Esophagus squamous epithelium (tissue), 5 donors: ENCODE measurements around the gene BCAR1. TPM values are rescaled to one million over a fixed set of nuclear protein-coding genes. Genes with fewer than 3 reads are reported as not detected.

Source experiments
- DNase-seq: peaks from one replicate; lab custom pipeline; 2025; lab: John Stamatoyannopoulos, UW
- H3K27ac ChIP-seq, 4 donors: fragments of 200-600 bp; sonication (generic); one replicate each; pipeline ENCODE4 v1.5.1; 2016 to 2019; ENCODE audit warnings: mild to moderate bottlenecking in 1 of 4
- H3K27me3 ChIP-seq, 4 donors: fragments of 200-600 bp; sonication (generic); 1 replicate in 3 of 4; 2 replicates in 1 of 4; pipeline versions ENCODE4 v1.5.1 to v1.6.0; 2017 to 2021; ENCODE audit warnings: antibody characterized with exemption in 1 of 4
- H3K36me3 ChIP-seq, 3 donors: fragments of 200-600 bp; sonication (generic); one replicate each; pipeline ENCODE4 v1.5.1; 2016 to 2019
- H3K4me1 ChIP-seq, 3 donors: fragments of 200-600 bp; sonication (generic); one replicate each; pipeline ENCODE4 v1.5.1; 2017 to 2019
- H3K4me3 ChIP-seq, 4 donors: fragments of 200-600 bp; sonication (generic); 1 replicate in 3 of 4; 2 replicates in 1 of 4; pipeline ENCODE4 v1.5.1; 2016 to 2019; ENCODE audit warnings: mild to moderate bottlenecking in 2 of 4, moderate library complexity in 1 of 4
- H3K9me3 ChIP-seq, 3 donors: fragments of 200-600 bp; sonication (generic); one replicate each; pipeline ENCODE4 v1.5.1; 2016 to 2019
- CTCF ChIP-seq, 6 experiments: fragments of 450-650 bp in 4 of 6; fragments of 200-600 bp in 2 of 6; sonication (generic) in 2 of 6; IDR thresholded peaks; one replicate each; pipeline ENCODE4 v1.5.1; 2016 to 2019; ENCODE audit warnings: antibody characterized with exemption in 6 of 6, mild to moderate bottlenecking in 4 of 6, moderate library complexity in 4 of 6
- POLR2A ChIP-seq, 4 donors: fragments of 450-650 bp; IDR thresholded peaks; one replicate each; pipeline ENCODE4 v1.6.1; 2017; ENCODE audit warnings: antibody characterized with exemption in 4 of 4, mild to moderate bottlenecking in 4 of 4, moderate library complexity in 3 of 4
- WGBS, 2 donors: methylation state at CpG; one replicate each; pipeline ENCODE4 v1.1.5; 2018; 5-methylcytosine and 5-hydroxymethylcytosine counted together
- intact Hi-C: fragments of 100-400 bp; cut with DNase I; formaldehyde crosslinking; loops from one replicate; pipeline ENCODE4 v1.15.0; 2022
- total RNA-seq, 4 donors: library from RNA; depleted of rRNA; stranded (reverse); fragments of >200 nt; gene quantifications; one replicate each; pipeline ENCODE4 v1.1.0, GENCODE V29; 2016
- donor health status: DM: yes; HTN: yes; CAD: no.

The BCAR1 gene
- total RNA-seq, 4 donors from 2014 or later: 26.8 to 51.9 (median 32.1) TPM

GRCh38 chr16:75264999-75265910, 13.8 kb upstream of the BCAR1 start:
- peaks cover 29 to 75% (median 59%) of the 10 kb centered on the region in 3 donors for H3K4me1 ChIP-seq
- H3K27ac ChIP-seq: peak overlapping the region; percentile 79 to 94 (median 86)
- H3K4me3 ChIP-seq: peak overlapping the region; percentile 65 to 91 (median 70)
- H3K27me3 ChIP-seq: peaks cover 0 to 31% (median 0%) of the 10 kb centered on the region in 4 donors
- WGBS, 2 donors: 6% methylated on average over 7 of the region's 74 CpGs; no CpG with 5 or more reads in 1 of the 2 donors
- no peaks in the 10 kb centered on the region for H3K36me3 ChIP-seq
- no peaks in the 10 kb centered on the region for H3K9me3 ChIP-seq
- DNase-seq: no peak
- intact Hi-C loops: no loop called here
- TF ChIP-seq POLR2A (IDR thresholded peaks at IDR 0.05) (no peak), CTCF (IDR thresholded peaks at IDR 0.05) (no peak)

GRCh38 chr16:75264457-75264998, 13.1 kb upstream of the BCAR1 start:
- TF ChIP-seq CTCF (IDR thresholded peaks at IDR 0.05) (no peak), POLR2A (IDR thresholded peaks at IDR 0.05) (no peak)
- Histone ChIP-seq H3K36me3 (no peaks in the 10 kb centered on the region), H3K27me3 (peaks cover 0 to 31% (median 0%) of the 10 kb centered on the region in 4 donors), H3K4me3 (peak overlapping the region; percentile 65 to 91 (median 70)), H3K27ac (peak overlapping the region; percentile 79 to 94 (median 86)), H3K9me3 (no peaks in the 10 kb centered on the region), H3K4me1 (peaks cover 29 to 75% (median 59%) of the 10 kb centered on the region in 3 donors)
- no peak for DNase-seq
- 31 to 34% methylated on average over 8 to 12 of the region's 14 CpGs for WGBS, 2 donors
- intact Hi-C loops: no loop called here

- no peak for DNase-seq
- peaks cover 0 to 31% (median 0%) of the 10 kb centered on the region in 4 donors for H3K27me3 ChIP-seq
- TF ChIP-seq POLR2A (IDR thresholded peaks at IDR 0.05) (no peak), CTCF (IDR thresholded peaks at IDR 0.05) (no peak)
- peaks cover 29 to 78% (median 59%) of the 10 kb centered on the region in 3 donors for H3K4me1 ChIP-seq
- peak overlapping the region in 2 of 4 donors; percentile 70 to 91 for H3K4me3 ChIP-seq
- peak overlapping the region in 3 of 4 donors; percentile 83 to 94 (median 90) for H3K27ac ChIP-seq
- WGBS, 2 donors: 20% methylated on average over 2 of the region's 8 CpGs; no CpG with 5 or more reads in 1 of the 2 donors
- H3K9me3 ChIP-seq: no peaks in the 10 kb centered on the region
- H3K36me3 ChIP-seq: no peaks in the 10 kb centered on the region
- intact Hi-C loops: no loop called here
These were observed 12.6 kb upstream of the BCAR1 start for GRCh38 chr16:75263963-75264445.

- intact Hi-C loops: no loop called here
- TF ChIP-seq CTCF (IDR thresholded peaks at IDR 0.05): no peak
- TF ChIP-seq POLR2A (IDR thresholded peaks at IDR 0.05): no peak
- H3K9me3 ChIP-seq: no peaks in the 10 kb centered on the region
- peaks cover 29 to 84% (median 64%) of the 10 kb centered on the region in 3 donors for H3K4me1 ChIP-seq
- peak overlapping the region in 2 of 4 donors; percentile 70 to 91 for H3K4me3 ChIP-seq
- no peak for DNase-seq
- H3K27me3 ChIP-seq: peaks cover 0 to 31% (median 0%) of the 10 kb centered on the region in 4 donors
- 60 to 74% methylated on average over 8 to 10 of the region's 14 CpGs for WGBS, 2 donors
- H3K27ac ChIP-seq: peak overlapping the region in 3 of 4 donors; percentile 83 to 94 (median 90)
- H3K36me3 ChIP-seq: no peaks in the 10 kb centered on the region
These were observed 12.0 kb upstream of the BCAR1 start for GRCh38 chr16:75263291-75263962.
